ENCODE results near the gene ANKRD13D. TPM values are rescaled to one million over a fixed set of nuclear protein-coding genes. Genes with fewer than 3 reads are reported as not detected.

The ANKRD13D gene
- total and polyA plus RNA-seq, 8 donors = 9.8 to 60.7 (median 14.9) TPM

GRCh38 chr11:67282155-67282875 is 6.8 kb upstream of the ANKRD13D start:
- no peak for ATAC-seq
- intact Hi-C loops (cut with DNase I) = no loop called here
- no peak overlapping the region for H3K4me3 ChIP-seq
- peak overlapping the region in 2 of 4 donors; percentile 15 to 22 for H3K27ac ChIP-seq
- no peaks in the 10 kb centered on the region for H3K27me3 ChIP-seq
- FAIRE-seq = no peak
- peaks cover 0 to 2% (median 0%) of the 10 kb centered on the region in 3 donors for H3K4me1 ChIP-seq
- peak in 3 of 6 donors; percentile 25 to 68 (median 44) for DNase-seq
- TF ChIP-seq CTCF (IDR thresholded peaks at IDR 0.05) = no peak
- H3K36me3 ChIP-seq = peaks cover 4 to 65% (median 46%) of the 10 kb centered on the region in 3 donors
- no peaks in the 10 kb centered on the region for H3K9me3 ChIP-seq
- WGBS, 2 donors = 89 to 91% methylated on average over 20 of the region's 20 CpGs

GRCh38 chr11:67282876-67283371 is 6.2 kb upstream of the ANKRD13D start:
- H3K36me3 ChIP-seq = peaks cover 4 to 65% (median 46%) of the 10 kb centered on the region in 3 donors
- no peaks in the 10 kb centered on the region for H3K9me3 ChIP-seq
- no peak for TF ChIP-seq CTCF (IDR thresholded peaks at IDR 0.05)
- peaks cover 3 to 8% (median 3%) of the 10 kb centered on the region in 3 donors for H3K4me1 ChIP-seq
- no peaks in the 10 kb centered on the region for H3K27me3 ChIP-seq
- DNase-seq (peak in 1 of 6 donors; percentile 51), FAIRE-seq (no peak), ATAC-seq (no peak)
- H3K4me3 ChIP-seq = no peak overlapping the region
- H3K27ac ChIP-seq = peak overlapping the region in 2 of 4 donors; percentile 15 to 22
- intact Hi-C loops (cut with DNase I) = no loop called here
- WGBS, 2 donors = 93 to 94% methylated on average over 10 to 11 of the region's 11 CpGs

GRCh38 chr11:67283481-67283963 is 5.6 kb upstream of the ANKRD13D start:
- FAIRE-seq (no peak), ATAC-seq (peak in 2 of 4 donors; percentile 9 to 14), DNase-seq (peak in 1 of 6 donors; percentile 61)
- H3K4me1 ChIP-seq = peaks cover 6 to 12% (median 9%) of the 10 kb centered on the region in 3 donors
- peak overlapping the region in 1 of 4 donors; percentile 36 for H3K27ac ChIP-seq
- H3K27me3 ChIP-seq = no peaks in the 10 kb centered on the region
- no peak for TF ChIP-seq CTCF (IDR thresholded peaks at IDR 0.05)
- H3K36me3 ChIP-seq = peaks cover 4 to 65% (median 46%) of the 10 kb centered on the region in 3 donors
- no peaks in the 10 kb centered on the region for H3K9me3 ChIP-seq
- intact Hi-C loops (cut with DNase I) = no loop called here
- WGBS, 2 donors = 86 to 92% methylated on average over 13 of the region's 13 CpGs
- no peak overlapping the region for H3K4me3 ChIP-seq

- DNase-seq (peak in 2 of 6 donors; percentile 33 to 64), FAIRE-seq (no peak)
- H3K27ac ChIP-seq = peak overlapping the region in 1 of 4 donors; percentile 94
Measured at GRCh38 chr11:67284811-67285540, 4.1 kb upstream of the ANKRD13D start.

More at GRCh38 chr11:67284811-67285540, 4.1 kb upstream of the ANKRD13D start:
- 90 to 92% methylated on average over 45 of the region's 45 CpGs for WGBS, 2 donors
- ATAC-seq = no peak
- H3K4me3 ChIP-seq = no peak overlapping the region
- no peaks in the 10 kb centered on the region for H3K27me3 ChIP-seq
- intact Hi-C loops (cut with DNase I) = no loop called here
- H3K4me1 ChIP-seq = peaks cover 6 to 12% (median 9%) of the 10 kb centered on the region in 3 donors
- no peaks in the 10 kb centered on the region for H3K9me3 ChIP-seq
- TF ChIP-seq CTCF (IDR thresholded peaks at IDR 0.05) = no peak
- peaks cover 4 to 54% (median 44%) of the 10 kb centered on the region in 3 donors for H3K36me3 ChIP-seq
